GM23338 (cell line): ENCODE results near the gene ADD1. TPM values are rescaled to one million over a fixed set of nuclear protein-coding genes. Genes with fewer than 3 reads are reported as not detected.

Experiments
- ATAC-seq: fragments of 200-7000 bp; cut with Tn5 transposase; 3 replicates; pipeline ENCODE4 v1.9.1; 2020
- DNase-seq: peaks from one replicate; pipeline ENCODE4 v3.0.0-alpha.2; 2015; ENCODE audit warnings: low spot score
- H2AFZ ChIP-seq: fragments of 200-600 bp; sonication (generic); 2 replicates; pipeline ENCODE4 v1.8.0; 2016; ENCODE audit warnings: antibody characterized with exemption, mild to moderate bottlenecking, moderate library complexity
- H3F3A ChIP-seq: fragments of 200-600 bp; sonication (generic); replicated peaks from 2 replicates; pipeline ENCODE4 v1.8.0; 2017; ENCODE audit warnings: antibody characterized with exemption, mixed run types, low read depth
- H3K27ac ChIP-seq: fragments of 200-600 bp; sonication (generic); 2 replicates; pipeline ENCODE4 v1.6.1; 2016; ENCODE audit warnings: low read depth
- H3K27me3 ChIP-seq: fragments of 200-600 bp; sonication (generic); 2 replicates; pipeline ENCODE4 v1.8.0; 2016; ENCODE audit warnings: mild to moderate bottlenecking, mixed run types, moderate library complexity; ENCODE audit not compliant: insufficient read depth
- H3K36me3 ChIP-seq: fragments of 200-600 bp; sonication (generic); 2 replicates; pipeline ENCODE4 v1.8.0; 2016; ENCODE audit warnings: mild to moderate bottlenecking; ENCODE audit not compliant: insufficient read depth
- H3K4me1 ChIP-seq: fragments of 200-600 bp; sonication (generic); 2 replicates; pipeline ENCODE4 v1.8.0; 2016; ENCODE audit warnings: mild to moderate bottlenecking, moderate library complexity; ENCODE audit not compliant: insufficient read depth
- H3K4me2 ChIP-seq: fragments of 200-600 bp; sonication (generic); 2 replicates; pipeline ENCODE4 v1.7.1; 2017; ENCODE audit warnings: mixed run types
- H3K4me3 ChIP-seq: fragments of 200-600 bp; sonication (generic); 2 replicates; pipeline ENCODE4 v1.6.1; 2016; ENCODE audit warnings: mixed run types
- H3K79me2 ChIP-seq: fragments of 200-600 bp; sonication (generic); replicated peaks from 2 replicates; pipeline ENCODE4 v1.8.0; 2017; ENCODE audit warnings: mild to moderate bottlenecking; ENCODE audit not compliant: insufficient read depth
- H3K9me2 ChIP-seq: fragments of 200-600 bp; sonication (generic); 2 replicates; pipeline ENCODE4 v1.8.0; 2017; ENCODE audit not compliant: insufficient read depth
- H4K20me1 ChIP-seq: fragments of 200-600 bp; sonication (generic); replicated peaks from 2 replicates; pipeline ENCODE4 v1.8.0; 2017; ENCODE audit warnings: mild to moderate bottlenecking; ENCODE audit not compliant: insufficient read depth
- H3K27ac Mint-ChIP-seq: 2 replicates; pipeline ENCODE4 v1.8.0; 2020; ENCODE audit warnings: inconsistent platforms, mild to moderate bottlenecking, moderate library complexity, mixed read lengths
- H3K27me3 Mint-ChIP-seq: 3 replicates; pipeline ENCODE4 v1.8.0; 2022; ENCODE audit warnings: low read depth, mild to moderate bottlenecking, moderate library complexity, mixed read lengths, inconsistent platforms; ENCODE audit not compliant: insufficient read depth, poor library complexity
- H3K36me3 Mint-ChIP-seq: 3 replicates; pipeline ENCODE4 v1.8.0; 2021; ENCODE audit warnings: low read depth, mild to moderate bottlenecking, inconsistent platforms, moderate library complexity, mixed read lengths
- H3K4me1 Mint-ChIP-seq: 3 replicates; pipeline ENCODE4 v1.8.0; 2020; ENCODE audit warnings: mild to moderate bottlenecking, inconsistent platforms, mixed read lengths
- H3K4me3 Mint-ChIP-seq: 3 replicates; pipeline ENCODE4 v1.8.0; 2021; ENCODE audit warnings: moderate library complexity, mild to moderate bottlenecking, inconsistent platforms, mixed read lengths
- H3K9me3 Mint-ChIP-seq: 3 replicates; pipeline ENCODE4 v1.8.0; 2020; ENCODE audit warnings: moderate library complexity, mild to moderate bottlenecking, inconsistent platforms, mixed read lengths
- CREB1 ChIP-seq: fragments of 250-450 bp; sonication (Bioruptor Pico); IDR thresholded peaks from 2 replicates; pipeline ENCODE4 v1.5.0; 2020; ENCODE audit warnings: low read depth, mild to moderate bottlenecking, moderate library complexity
- EZH2 ChIP-seq: fragments of 200-600 bp; sonication (generic); IDR thresholded peaks from one replicate; pipeline ENCODE4 v1.8.0; 2017; ENCODE audit warnings: antibody characterized with exemption, mild to moderate bottlenecking, low read depth; ENCODE audit not compliant: unreplicated experiment
- EZH2phosphoT487 ChIP-seq: fragments of 200-600 bp; sonication (generic); IDR thresholded peaks from one replicate; pipeline ENCODE4 v1.8.1; 2018; ENCODE audit warnings: antibody characterized with exemption; ENCODE audit not compliant: unreplicated experiment
- JUNB ChIP-seq: IDR thresholded peaks from one replicate; pipeline ENCODE4 v1.6.1; 2016; ENCODE audit warnings: antibody characterized with exemption; ENCODE audit not compliant: unreplicated experiment
- NANOG ChIP-seq: IDR thresholded peaks from 2 replicates; pipeline ENCODE4 v1.6.1; 2016; ENCODE audit warnings: antibody characterized with exemption, borderline replicate concordance
- POLR2AphosphoS5 ChIP-seq: IDR thresholded peaks from 2 replicates; pipeline ENCODE4 v1.6.1; 2016; ENCODE audit warnings: antibody characterized with exemption, low read depth
- STAT1 ChIP-seq: IDR thresholded peaks from one replicate; pipeline ENCODE4 v1.6.1; 2016; ENCODE audit warnings: antibody characterized with exemption; ENCODE audit not compliant: unreplicated experiment
- ZNF114 ChIP-seq: fragments of 250-450 bp; sonication (Bioruptor Pico); IDR thresholded peaks from 2 replicates; pipeline ENCODE4 v1.5.0; 2020; ENCODE audit warnings: mild to moderate bottlenecking, moderate library complexity
- ZNF331 ChIP-seq: fragments of 250-450 bp; sonication (Bioruptor Pico); IDR thresholded peaks from 2 replicates; pipeline ENCODE4 v1.5.0; 2020; ENCODE audit warnings: low read depth, mild to moderate bottlenecking, moderate library complexity
- polyA plus RNA-seq: library from polyadenylated mRNA; unstranded; fragments of >200 nt; fragmentation: Nextera tagmentation; extraction: Ambion mirVana; gene quantifications from 2 replicates; pipeline ENCODE4 v1.2.1, GENCODE V29; 2016
- total RNA-seq: library from RNA; depleted of rRNA; stranded (reverse); fragments of >200 nt; shearing (Covaris generic); gene quantifications from 2 replicates; pipeline ENCODE4 v1.2.3, GENCODE V29; 2014
- TF ChIP-seq, protein P1 (sequence below), 2 experiments: fragments of 200-600 bp in 1 of 2; sonication (generic) in 1 of 2; conservative IDR thresholded peaks; 2 replicates each; pipeline versions ENCODE4 v1.5.1 to v1.6.1; 2016 to 2017; ENCODE audit warnings: antibody characterized with exemption in 2 of 2, low read depth in 2 of 2, mild to moderate bottlenecking in 2 of 2, moderate library complexity in 1 of 2
- TF ChIP-seq, protein P2 (sequence below): IDR thresholded peaks from 2 replicates; pipeline ENCODE4 v1.6.1; 2016; ENCODE audit warnings: antibody characterized with exemption
- TF ChIP-seq, protein P3 (sequence below): fragments of 250-450 bp; sonication (Bioruptor Pico); IDR thresholded peaks from 2 replicates; pipeline ENCODE4 v1.5.0; 2020; ENCODE audit warnings: mild to moderate bottlenecking, moderate library complexity
- TF ChIP-seq, protein P4 (sequence below): IDR thresholded peaks from one replicate; pipeline ENCODE4 v1.6.1; 2018; ENCODE audit warnings: antibody characterized with exemption; ENCODE audit not compliant: unreplicated experiment

ADD1 gene
- total and polyA plus RNA-seq, 2 experiments from 2014 or later, result 126 to 144 TPM

DNA sequence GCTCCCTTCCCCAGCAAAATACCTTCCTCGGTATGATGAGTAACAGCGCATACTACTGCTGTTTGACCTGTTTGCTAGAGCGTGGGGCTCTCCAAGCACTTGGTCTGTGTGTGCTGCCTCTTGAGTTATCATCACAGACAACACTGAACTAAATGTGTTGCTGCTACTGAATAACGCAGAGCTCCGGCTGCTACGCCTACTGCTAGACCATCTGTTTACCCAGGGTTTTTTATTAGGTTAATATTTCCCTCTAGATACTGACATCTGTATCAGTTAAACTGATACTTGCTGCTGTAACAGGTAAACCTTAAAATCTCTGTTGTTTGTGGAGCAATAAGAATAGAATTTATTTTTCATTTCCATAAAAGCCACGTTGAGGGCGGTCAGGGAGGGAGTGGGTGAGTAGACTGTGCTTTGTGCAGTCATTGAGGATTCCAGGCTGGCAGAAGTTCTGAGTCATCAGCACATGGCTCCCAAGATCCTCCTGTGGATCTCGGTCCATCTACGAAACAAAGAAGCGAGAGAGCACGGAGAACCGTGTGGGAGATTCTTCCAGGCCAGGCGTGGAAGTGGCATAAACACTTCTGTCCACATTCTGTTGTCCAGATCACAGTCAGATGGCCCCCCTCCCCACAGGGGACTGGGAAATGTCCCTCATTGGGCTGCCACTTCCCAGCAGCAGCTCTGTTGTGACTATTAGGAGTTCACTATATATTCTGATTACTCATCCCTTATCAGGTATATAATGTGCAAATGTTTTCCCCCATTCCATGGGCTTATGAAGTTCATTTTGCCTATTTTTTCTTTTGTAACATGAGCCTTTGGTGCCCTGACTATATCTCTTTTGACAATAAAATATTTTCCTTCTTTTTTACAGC lies 133.8 kb downstream of the ADD1 start:
- ATAC-seq, result no peak
- Mint-ChIP-seq H3K27me3 (peaks cover 13% of the 10 kb centered on the region), H3K9me3 (peaks cover 27% of the 10 kb centered on the region), H3K4me3 (no peak overlapping the region), H3K4me1 (no peaks in the 10 kb centered on the region; the same call in 2 of the 3 replicates), H3K27ac (no peak overlapping the region), H3K36me3 (peaks cover 7% of the 10 kb centered on the region; the same call in 2 of the 3 replicates)
- no peaks in the 10 kb centered on the region for H3K4me1 ChIP-seq
- H2AFZ ChIP-seq, result no peak overlapping the region
- no peak for DNase-seq
- no peak overlapping the region for H3K4me2 ChIP-seq
- no peaks in the 10 kb centered on the region for H3F3A ChIP-seq
- H3K27me3 ChIP-seq, result no peaks in the 10 kb centered on the region
- H4K20me1 ChIP-seq, result no peaks in the 10 kb centered on the region
- H3K36me3 ChIP-seq, result no peaks in the 10 kb centered on the region
- no peak for TF ChIP-seq STAT1
- TF ChIP-seq, protein P1, sequence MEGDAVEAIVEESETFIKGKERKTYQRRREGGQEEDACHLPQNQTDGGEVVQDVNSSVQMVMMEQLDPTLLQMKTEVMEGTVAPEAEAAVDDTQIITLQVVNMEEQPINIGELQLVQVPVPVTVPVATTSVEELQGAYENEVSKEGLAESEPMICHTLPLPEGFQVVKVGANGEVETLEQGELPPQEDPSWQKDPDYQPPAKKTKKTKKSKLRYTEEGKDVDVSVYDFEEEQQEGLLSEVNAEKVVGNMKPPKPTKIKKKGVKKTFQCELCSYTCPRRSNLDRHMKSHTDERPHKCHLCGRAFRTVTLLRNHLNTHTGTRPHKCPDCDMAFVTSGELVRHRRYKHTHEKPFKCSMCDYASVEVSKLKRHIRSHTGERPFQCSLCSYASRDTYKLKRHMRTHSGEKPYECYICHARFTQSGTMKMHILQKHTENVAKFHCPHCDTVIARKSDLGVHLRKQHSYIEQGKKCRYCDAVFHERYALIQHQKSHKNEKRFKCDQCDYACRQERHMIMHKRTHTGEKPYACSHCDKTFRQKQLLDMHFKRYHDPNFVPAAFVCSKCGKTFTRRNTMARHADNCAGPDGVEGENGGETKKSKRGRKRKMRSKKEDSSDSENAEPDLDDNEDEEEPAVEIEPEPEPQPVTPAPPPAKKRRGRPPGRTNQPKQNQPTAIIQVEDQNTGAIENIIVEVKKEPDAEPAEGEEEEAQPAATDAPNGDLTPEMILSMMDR (conservative IDR thresholded peaks at IDR 0.05; ENCODE audit: low read depth in 2 of 2), result no peak
- no peak for TF ChIP-seq POLR2AphosphoS5
- no peak for TF ChIP-seq CREB1
- no peak for TF ChIP-seq EZH2
- TF ChIP-seq ZNF331 (CRISPR knock-in tag), result no peak
- TF ChIP-seq ZNF114 (CRISPR knock-in tag), result no peak
- TF ChIP-seq, protein P2, sequence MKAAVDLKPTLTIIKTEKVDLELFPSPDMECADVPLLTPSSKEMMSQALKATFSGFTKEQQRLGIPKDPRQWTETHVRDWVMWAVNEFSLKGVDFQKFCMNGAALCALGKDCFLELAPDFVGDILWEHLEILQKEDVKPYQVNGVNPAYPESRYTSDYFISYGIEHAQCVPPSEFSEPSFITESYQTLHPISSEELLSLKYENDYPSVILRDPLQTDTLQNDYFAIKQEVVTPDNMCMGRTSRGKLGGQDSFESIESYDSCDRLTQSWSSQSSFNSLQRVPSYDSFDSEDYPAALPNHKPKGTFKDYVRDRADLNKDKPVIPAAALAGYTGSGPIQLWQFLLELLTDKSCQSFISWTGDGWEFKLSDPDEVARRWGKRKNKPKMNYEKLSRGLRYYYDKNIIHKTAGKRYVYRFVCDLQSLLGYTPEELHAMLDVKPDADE, result no peak
- TF ChIP-seq, protein P3, sequence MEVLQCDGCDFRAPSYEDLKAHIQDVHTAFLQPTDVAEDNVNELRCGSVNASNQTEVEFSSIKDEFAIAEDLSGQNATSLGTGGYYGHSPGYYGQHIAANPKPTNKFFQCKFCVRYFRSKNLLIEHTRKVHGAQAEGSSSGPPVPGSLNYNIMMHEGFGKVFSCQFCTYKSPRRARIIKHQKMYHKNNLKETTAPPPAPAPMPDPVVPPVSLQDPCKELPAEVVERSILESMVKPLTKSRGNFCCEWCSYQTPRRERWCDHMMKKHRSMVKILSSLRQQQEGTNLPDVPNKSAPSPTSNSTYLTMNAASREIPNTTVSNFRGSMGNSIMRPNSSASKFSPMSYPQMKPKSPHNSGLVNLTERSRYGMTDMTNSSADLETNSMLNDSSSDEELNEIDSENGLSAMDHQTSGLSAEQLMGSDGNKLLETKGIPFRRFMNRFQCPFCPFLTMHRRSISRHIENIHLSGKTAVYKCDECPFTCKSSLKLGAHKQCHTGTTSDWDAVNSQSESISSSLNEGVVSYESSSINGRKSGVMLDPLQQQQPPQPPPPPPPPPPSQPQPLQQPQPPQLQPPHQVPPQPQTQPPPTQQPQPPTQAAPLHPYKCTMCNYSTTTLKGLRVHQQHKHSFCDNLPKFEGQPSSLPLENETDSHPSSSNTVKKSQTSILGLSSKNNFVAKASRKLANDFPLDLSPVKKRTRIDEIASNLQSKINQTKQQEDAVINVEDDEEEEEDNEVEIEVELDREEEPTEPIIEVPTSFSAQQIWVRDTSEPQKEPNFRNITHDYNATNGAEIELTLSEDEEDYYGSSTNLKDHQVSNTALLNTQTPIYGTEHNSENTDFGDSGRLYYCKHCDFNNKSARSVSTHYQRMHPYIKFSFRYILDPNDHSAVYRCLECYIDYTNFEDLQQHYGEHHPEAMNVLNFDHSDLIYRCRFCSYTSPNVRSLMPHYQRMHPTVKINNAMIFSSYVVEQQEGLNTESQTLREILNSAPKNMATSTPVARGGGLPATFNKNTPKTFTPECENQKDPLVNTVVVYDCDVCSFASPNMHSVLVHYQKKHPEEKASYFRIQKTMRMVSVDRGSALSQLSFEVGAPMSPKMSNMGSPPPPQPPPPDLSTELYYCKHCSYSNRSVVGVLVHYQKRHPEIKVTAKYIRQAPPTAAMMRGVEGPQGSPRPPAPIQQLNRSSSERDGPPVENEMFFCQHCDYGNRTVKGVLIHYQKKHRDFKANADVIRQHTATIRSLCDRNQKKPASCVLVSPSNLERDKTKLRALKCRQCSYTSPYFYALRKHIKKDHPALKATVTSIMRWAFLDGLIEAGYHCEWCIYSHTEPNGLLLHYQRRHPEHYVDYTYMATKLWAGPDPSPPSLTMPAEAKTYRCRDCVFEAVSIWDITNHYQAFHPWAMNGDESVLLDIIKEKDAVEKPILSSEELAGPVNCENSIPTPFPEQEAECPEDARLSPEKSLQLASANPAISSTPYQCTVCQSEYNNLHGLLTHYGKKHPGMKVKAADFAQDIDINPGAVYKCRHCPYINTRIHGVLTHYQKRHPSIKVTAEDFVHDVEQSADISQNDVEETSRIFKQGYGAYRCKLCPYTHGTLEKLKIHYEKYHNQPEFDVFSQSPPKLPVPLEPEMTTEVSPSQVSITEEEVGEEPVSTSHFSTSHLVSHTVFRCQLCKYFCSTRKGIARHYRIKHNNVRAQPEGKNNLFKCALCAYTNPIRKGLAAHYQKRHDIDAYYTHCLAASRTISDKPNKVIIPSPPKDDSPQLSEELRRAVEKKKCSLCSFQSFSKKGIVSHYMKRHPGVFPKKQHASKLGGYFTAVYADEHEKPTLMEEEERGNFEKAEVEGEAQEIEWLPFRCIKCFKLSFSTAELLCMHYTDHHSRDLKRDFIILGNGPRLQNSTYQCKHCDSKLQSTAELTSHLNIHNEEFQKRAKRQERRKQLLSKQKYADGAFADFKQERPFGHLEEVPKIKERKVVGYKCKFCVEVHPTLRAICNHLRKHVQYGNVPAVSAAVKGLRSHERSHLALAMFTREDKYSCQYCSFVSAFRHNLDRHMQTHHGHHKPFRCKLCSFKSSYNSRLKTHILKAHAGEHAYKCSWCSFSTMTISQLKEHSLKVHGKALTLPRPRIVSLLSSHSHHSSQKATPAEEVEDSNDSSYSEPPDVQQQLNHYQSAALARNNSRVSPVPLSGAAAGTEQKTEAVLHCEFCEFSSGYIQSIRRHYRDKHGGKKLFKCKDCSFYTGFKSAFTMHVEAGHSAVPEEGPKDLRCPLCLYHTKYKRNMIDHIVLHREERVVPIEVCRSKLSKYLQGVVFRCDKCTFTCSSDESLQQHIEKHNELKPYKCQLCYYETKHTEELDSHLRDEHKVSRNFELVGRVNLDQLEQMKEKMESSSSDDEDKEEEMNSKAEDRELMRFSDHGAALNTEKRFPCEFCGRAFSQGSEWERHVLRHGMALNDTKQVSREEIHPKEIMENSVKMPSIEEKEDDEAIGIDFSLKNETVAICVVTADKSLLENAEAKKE, result no peak
- TF ChIP-seq, protein P4, sequence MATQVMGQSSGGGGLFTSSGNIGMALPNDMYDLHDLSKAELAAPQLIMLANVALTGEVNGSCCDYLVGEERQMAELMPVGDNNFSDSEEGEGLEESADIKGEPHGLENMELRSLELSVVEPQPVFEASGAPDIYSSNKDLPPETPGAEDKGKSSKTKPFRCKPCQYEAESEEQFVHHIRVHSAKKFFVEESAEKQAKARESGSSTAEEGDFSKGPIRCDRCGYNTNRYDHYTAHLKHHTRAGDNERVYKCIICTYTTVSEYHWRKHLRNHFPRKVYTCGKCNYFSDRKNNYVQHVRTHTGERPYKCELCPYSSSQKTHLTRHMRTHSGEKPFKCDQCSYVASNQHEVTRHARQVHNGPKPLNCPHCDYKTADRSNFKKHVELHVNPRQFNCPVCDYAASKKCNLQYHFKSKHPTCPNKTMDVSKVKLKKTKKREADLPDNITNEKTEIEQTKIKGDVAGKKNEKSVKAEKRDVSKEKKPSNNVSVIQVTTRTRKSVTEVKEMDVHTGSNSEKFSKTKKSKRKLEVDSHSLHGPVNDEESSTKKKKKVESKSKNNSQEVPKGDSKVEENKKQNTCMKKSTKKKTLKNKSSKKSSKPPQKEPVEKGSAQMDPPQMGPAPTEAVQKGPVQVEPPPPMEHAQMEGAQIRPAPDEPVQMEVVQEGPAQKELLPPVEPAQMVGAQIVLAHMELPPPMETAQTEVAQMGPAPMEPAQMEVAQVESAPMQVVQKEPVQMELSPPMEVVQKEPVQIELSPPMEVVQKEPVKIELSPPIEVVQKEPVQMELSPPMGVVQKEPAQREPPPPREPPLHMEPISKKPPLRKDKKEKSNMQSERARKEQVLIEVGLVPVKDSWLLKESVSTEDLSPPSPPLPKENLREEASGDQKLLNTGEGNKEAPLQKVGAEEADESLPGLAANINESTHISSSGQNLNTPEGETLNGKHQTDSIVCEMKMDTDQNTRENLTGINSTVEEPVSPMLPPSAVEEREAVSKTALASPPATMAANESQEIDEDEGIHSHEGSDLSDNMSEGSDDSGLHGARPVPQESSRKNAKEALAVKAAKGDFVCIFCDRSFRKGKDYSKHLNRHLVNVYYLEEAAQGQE, result no peak
- no peak for TF ChIP-seq JUNB
- TF ChIP-seq NANOG, result no peak
- no peak for TF ChIP-seq EZH2phosphoT487
- H3K9me2 ChIP-seq, result no peaks in the 10 kb centered on the region
- no peak overlapping the region for H3K4me3 ChIP-seq
- no peaks in the 10 kb centered on the region for H3K79me2 ChIP-seq
- no peak overlapping the region for H3K27ac ChIP-seq
